OCI-LY7 (cell line): ENCODE data around the gene MTMR11. TPM values are rescaled to one million over a fixed set of nuclear protein-coding genes. Genes with fewer than 3 reads are reported as not detected.
"Not testable (repeated sequence)": the region's sequence is repeated elsewhere in the genome, so short reads cannot be mapped to it uniquely, and the experiment has no call there.

Source experiments
- BruUV-seq: library from RNA; stranded (reverse); fragments of 400-500 nt; replicated peaks from 2 replicates; lab custom pipeline; 2021; lab: Mats Ljungman, UMichigan
- CTCF ChIA-PET: fragments of 300-600 bp; sonication (Branson Sonifier 250); formaldehyde crosslinking; loops from one replicate; lab custom pipeline; 2022; ENCODE audit warnings: antibody characterized with exemption; ENCODE audit not compliant: unreplicated experiment; lab: Charles Lee
- POLR2A ChIA-PET: fragments of 300-600 bp; sonication (Branson Sonifier 250); formaldehyde crosslinking; loops from one replicate; lab custom pipeline; 2022; ENCODE audit warnings: antibody characterized with exemption; lab: Charles Lee
- DNase-seq: peaks from one replicate; pipeline ENCODE4 v3.0.0-alpha.2; 2015; ENCODE audit warnings: low spot score
- H2AFZ ChIP-seq: fragments of 200-600 bp; sonication (generic), shearing (Covaris generic); 2 replicates; pipeline ENCODE4 v1.6.1; 2014; ENCODE audit warnings: mild to moderate bottlenecking, antibody characterized with exemption, low read length, moderate library complexity
- H3K27ac ChIP-seq: fragments of 200-600 bp; sonication (generic); 2 replicates; pipeline ENCODE4 v1.5.1; 2014; ENCODE audit warnings: mixed run types, low read depth, mild to moderate bottlenecking, moderate library complexity, low read length, inconsistent platforms; ENCODE audit not compliant: poor library complexity, severe bottlenecking
- H3K36me3 ChIP-seq: fragments of 200-600 bp; sonication (generic); 2 replicates; pipeline ENCODE4 v1.6.1; 2014; ENCODE audit warnings: mild to moderate bottlenecking, antibody characterized with exemption, low read length, moderate library complexity, mixed read lengths; ENCODE audit not compliant: insufficient read depth
- H3K4me1 ChIP-seq: fragments of 200-600 bp; sonication (generic); 2 replicates; pipeline ENCODE4 v1.5.1; 2014; ENCODE audit warnings: mild to moderate bottlenecking, low read length; ENCODE audit not compliant: insufficient read depth, poor library complexity, severe bottlenecking
- H3K4me2 ChIP-seq: fragments of 200-600 bp; sonication (generic); 2 replicates; pipeline ENCODE4 v1.6.1; 2014; ENCODE audit warnings: mild to moderate bottlenecking, low read length
- H3K4me3 ChIP-seq: fragments of 200-600 bp; sonication (generic); 2 replicates; pipeline ENCODE4 v1.5.1; 2014; ENCODE audit warnings: mild to moderate bottlenecking, low read depth, low read length; ENCODE audit not compliant: poor library complexity, severe bottlenecking
- H3K79me2 ChIP-seq: fragments of 200-600 bp; sonication (generic); 2 replicates; pipeline ENCODE4 v1.6.1; 2016; ENCODE audit warnings: low read depth, mild to moderate bottlenecking, low read length, moderate library complexity, mixed read lengths; ENCODE audit not compliant: insufficient read depth
- H3K9me2 ChIP-seq: fragments of 200-600 bp; sonication (generic); 2 replicates; pipeline ENCODE4 v1.6.1; 2016; ENCODE audit warnings: mild to moderate bottlenecking, low read length, mixed read lengths; ENCODE audit not compliant: insufficient read depth
- H3K9me3 ChIP-seq: fragments of 200-600 bp; sonication (generic); 2 replicates; pipeline ENCODE4 v1.6.1; 2014; ENCODE audit warnings: mild to moderate bottlenecking, mixed run types, low read length, mixed read lengths
- H4K20me1 ChIP-seq: fragments of 200-600 bp; sonication (generic); 2 replicates; pipeline ENCODE4 v1.6.1; 2014; ENCODE audit warnings: mild to moderate bottlenecking, antibody characterized with exemption, low read length, moderate library complexity, mixed read lengths; ENCODE audit not compliant: insufficient read depth
- CTCF ChIP-seq: fragments of 200-600 bp; sonication (generic); conservative IDR thresholded peaks from 2 replicates; pipeline ENCODE4 v1.5.1; 2014; ENCODE audit warnings: mild to moderate bottlenecking, antibody characterized with exemption, low read length, moderate library complexity, mixed read lengths
- EZH2phosphoT487 ChIP-seq: fragments of 200-600 bp; sonication (generic); IDR thresholded peaks from 2 replicates; pipeline ENCODE4 v1.6.1; 2018; ENCODE audit warnings: low read depth, borderline replicate concordance, mild to moderate bottlenecking, mixed run types, antibody characterized with exemption, low read length, moderate library complexity, mixed read lengths
- intact Hi-C: fragments of 100-400 bp; cut with micrococcal nuclease; formaldehyde crosslinking; loops from one replicate; pipeline ENCODE4 v1.10.0; 2022; ENCODE audit not compliant: unreplicated experiment
- total RNA-seq, 2 experiments: library from RNA; depleted of rRNA in 1 of 2; stranded (reverse); fragments of >200 nt in 1 of 2; shearing (Covaris generic) in 1 of 2; gene quantifications; 2 replicates each; pipeline ENCODE4 v1.2.3, GENCODE V29; 2014 to 2022

MTMR11 gene
- total RNA-seq, 2 experiments from 2014 or later, result 0.09 TPM; not detected in 1

GRCh38 chr1:149888247-149888998 is 48.3 kb downstream of the MTMR11 start:
- peak; percentile 94 for DNase-seq
- Histone ChIP-seq H4K20me1 (no peaks in the 10 kb centered on the region), H2AFZ (peak overlapping the region; percentile 22; the same call in 1 of the 2 replicates), H3K4me2 (peak overlapping the region; percentile 76), H3K4me1 (peaks cover 41% of the 10 kb centered on the region), H3K9me3 (no peaks in the 10 kb centered on the region), H3K9me2 (no peaks in the 10 kb centered on the region), H3K36me3 (peaks cover 3% of the 10 kb centered on the region; the same call in 1 of the 2 replicates), H3K27ac (peak overlapping the region; percentile 98), H3K4me3 (peak overlapping the region; percentile 85), H3K79me2 (0 out of 2 replicates have a peak, but pooled peaks cover 4% of the 10 kb centered on the region)
- ChIA-PET CTCF (no interaction called here), POLR2A (interaction anchor here (0.6 to 6.0 kb wide), 14 partner anchors 15 to 373 kb away, joined by 3 to 63 read pairs (median 5); partner anchors contain the start of gene SF3B4)
- intact Hi-C loops, result loop anchor here (1.0 to 10.0 kb wide), 3 partner anchors 38 to 276 kb away; partner anchors contain the start of gene SF3B4
- TSS peak; percentile 23 for BruUV-seq
- peak; percentile 78 for TF ChIP-seq CTCF
- no peak for TF ChIP-seq EZH2phosphoT487

- ChIA-PET CTCF (no interaction called here), POLR2A (interaction anchor here (0.5 to 6.0 kb wide), 16 partner anchors 16 to 374 kb away, joined by 3 to 63 read pairs (median 4); partner anchors contain the start of genes SF3B4 and VPS45)
- Histone ChIP-seq H3K4me2 (peak overlapping the region; percentile 76), H3K9me2 (no peaks in the 10 kb centered on the region), H3K4me3 (peak overlapping the region; percentile 85), H3K79me2 (0 out of 2 replicates have a peak, but pooled peaks cover 4% of the 10 kb centered on the region), H3K36me3 (peaks cover 3% of the 10 kb centered on the region; the same call in 1 of the 2 replicates), H4K20me1 (no peaks in the 10 kb centered on the region), H2AFZ (no peak overlapping the region), H3K4me1 (peaks cover 43% of the 10 kb centered on the region), H3K27ac (peak overlapping the region; percentile 98), H3K9me3 (no peaks in the 10 kb centered on the region)
- TF ChIP-seq CTCF (no peak), EZH2phosphoT487 (no peak)
- intact Hi-C loops, result loop anchor here (1.0 to 10.0 kb wide), 3 partner anchors 39 to 277 kb away; partner anchors contain the start of gene SF3B4
- BruUV-seq, result TSS peak; percentile 86
- peak; percentile 99 for DNase-seq
Observed at GRCh38 chr1:149887456-149888246, 49.0 kb downstream of the MTMR11 start.

- H4K20me1 ChIP-seq, H3K9me2 ChIP-seq, CTCF ChIA-PET, H3K79me2 ChIP-seq, H3K36me3 ChIP-seq, H2AFZ ChIP-seq, BruUV-seq, H3K9me3 ChIP-seq, DNase-seq: not testable (repeated sequence)
- intact Hi-C loops, result loop anchor here (10.0 kb wide), 1 partner anchor 278 kb away; no protein-coding TSS in a partner anchor
- peaks cover 43% of the 10 kb centered on the region for H3K4me1 ChIP-seq
- peak overlapping the region; percentile 98 for H3K27ac ChIP-seq
- peak overlapping the region; percentile 76 for H3K4me2 ChIP-seq
- POLR2A ChIA-PET, result interaction anchor here (0.5 to 6.0 kb wide), 11 partner anchors 38 to 300 kb away, joined by 3 to 63 read pairs (median 4); partner anchors contain the start of gene VPS45
- peak overlapping the region; percentile 85 for H3K4me3 ChIP-seq
Observed at GRCh38 chr1:149887196-149887455, 49.6 kb downstream of the MTMR11 start.
